NCI-H2196 (cell line): Measurements from ENCODE around the gene AGAP1.
"Not testable (repeated sequence)": the region's sequence is repeated elsewhere in the genome, so short reads cannot be mapped to it uniquely, and the experiment has no call there.

Experiments
- DNase-seq: peaks from one replicate; lab custom pipeline; 2025; ENCODE audit not compliant: unreplicated experiment; lab: John Stamatoyannopoulos, UW

AGAP1 gene

GRCh38 chr2:235752846-235753245 lies 259.0 kb downstream of the AGAP1 start:
- no peak for DNase-seq

- DNase-seq = no peak
Measured at GRCh38 chr2:235754357-235755207, 260.7 kb downstream of the AGAP1 start.

- no peak for DNase-seq
Measured at GRCh38 chr2:235756491-235756890, 262.6 kb downstream of the AGAP1 start.

GRCh38 chr2:235757212-235757611 lies 263.4 kb downstream of the AGAP1 start:
- DNase-seq = no peak

GRCh38 chr2:235757640-235758039 lies 263.8 kb downstream of the AGAP1 start:
- no peak for DNase-seq

GRCh38 chr2:235762832-235763598 lies 269.2 kb downstream of the AGAP1 start:
- DNase-seq = no peak

GRCh38 chr2:235763816-235764215 lies 270.0 kb downstream of the AGAP1 start:
- no peak for DNase-seq

- DNase-seq = not testable (repeated sequence)
Measured at GRCh38 chr2:235764478-235764877, 270.6 kb downstream of the AGAP1 start.

GRCh38 chr2:235765181-235765820 lies 271.5 kb downstream of the AGAP1 start:
- no peak for DNase-seq

GRCh38 chr2:235766278-235766677 lies 272.4 kb downstream of the AGAP1 start:
- peak; percentile 96 for DNase-seq

- DNase-seq = no peak
Measured at GRCh38 chr2:235768606-235769005, 274.8 kb downstream of the AGAP1 start.

- no peak for DNase-seq
Measured at GRCh38 chr2:235769046-235769445, 275.2 kb downstream of the AGAP1 start.

- DNase-seq = no peak
Measured at GRCh38 chr2:235770909-235771820, 277.3 kb downstream of the AGAP1 start.

GRCh38 chr2:235773188-235773928 lies 279.5 kb downstream of the AGAP1 start:
- no peak for DNase-seq

GRCh38 chr2:235774153-235774870 lies 280.5 kb downstream of the AGAP1 start:
- no peak for DNase-seq

GRCh38 chr2:235776531-235776930 lies 282.7 kb downstream of the AGAP1 start:
- no peak for DNase-seq

GRCh38 chr2:235779444-235779896 lies 285.6 kb downstream of the AGAP1 start:
- DNase-seq = peak; percentile 91

GRCh38 chr2:235780401-235780800 lies 286.6 kb downstream of the AGAP1 start:
- DNase-seq = no peak

- no peak for DNase-seq
Measured at GRCh38 chr2:235781775-235782174, 287.9 kb downstream of the AGAP1 start.
